Endothelial cell of umbilical vein (primary cell): ENCODE measurements around the gene PHF2. TPM values are rescaled to one million over a fixed set of nuclear protein-coding genes. Genes with fewer than 3 reads are reported as not detected.

Experiments
- BruUV-seq: library from RNA; stranded (reverse); fragments of 400-500 nt; replicated peaks from 2 replicates; lab custom pipeline; 2021; lab: Mats Ljungman, UMichigan
- CTCF ChIA-PET: fragments of 300-600, 350-600 bp; sonication (Branson Sonifier 250); formaldehyde crosslinking; loops from one replicate; lab custom pipeline; 2021; ENCODE audit warnings: antibody characterized with exemption, inconsistent platforms; lab: Charles Lee
- POLR2A ChIA-PET: fragments of 300-600, 350-600 bp; sonication (Branson Sonifier 250); formaldehyde crosslinking; loops from one replicate; lab custom pipeline; 2021; ENCODE audit warnings: antibody characterized with exemption, inconsistent platforms; lab: Charles Lee
- DNase-seq: peaks from one replicate; pipeline ENCODE4 v3.0.0-alpha.2; 2011; ENCODE audit warnings: low read depth, low spot score
- FAIRE-seq: peaks from 2 replicates; lab custom pipeline; 2011; peaks lifted over from hg19 to GRCh38; lab: Jason Lieb, UNC
- H2AFZ ChIP-seq: 2 replicates; pipeline ENCODE4 v1.6.0; 2012; ENCODE audit warnings: low read depth, low read length, control low read depth, inconsistent platforms
- H3K27ac ChIP-seq: 2 replicates; pipeline ENCODE4 v1.5.1; 2011; ENCODE audit warnings: low read depth, mild to moderate bottlenecking, control low read depth, low read length, moderate library complexity; ENCODE audit not compliant: insufficient read depth
- H3K27me3 ChIP-seq, 2 experiments: 2 replicates each; pipeline versions ENCODE4 v1.6.0 to v1.6.1; 2011; ENCODE audit warnings: low read length in 2 of 2, mixed read lengths in 1 of 2; ENCODE audit not compliant: control insufficient read depth in 2 of 2, insufficient read depth in 2 of 2
- H3K36me3 ChIP-seq, 2 experiments: 2 replicates in 1 of 2; 3 replicates in 1 of 2; pipeline ENCODE4 v1.5.1; 2011; ENCODE audit warnings: low read length in 2 of 2, mild to moderate bottlenecking in 1 of 2, moderate library complexity in 1 of 2; ENCODE audit not compliant: control insufficient read depth in 2 of 2, insufficient read depth in 2 of 2; ENCODE audit errors: extremely low read depth in 1 of 2
- H3K4me1 ChIP-seq: 3 replicates; pipeline ENCODE4 v1.5.1; 2011; ENCODE audit warnings: mild to moderate bottlenecking, low read length; ENCODE audit not compliant: control insufficient read depth, insufficient read depth; ENCODE audit errors: extremely low read depth
- H3K4me2 ChIP-seq: 2 replicates; pipeline ENCODE4 v1.6.1; 2011; ENCODE audit warnings: low read length, control low read depth, mixed read lengths; ENCODE audit not compliant: insufficient read depth
- H3K4me3 ChIP-seq, 3 experiments: fragments of 200-600 bp in 1 of 3; sonication (generic), shearing (Covaris generic) in 1 of 3; replicated peaks in 1 of 3; 2 replicates each; pipeline ENCODE4 v1.5.1; 2011 to 2016; ENCODE audit warnings: control low read depth in 3 of 3, low read length in 3 of 3, mild to moderate bottlenecking in 2 of 3, inconsistent platforms in 1 of 3, low read depth in 1 of 3, moderate library complexity in 1 of 3; ENCODE audit not compliant: insufficient read depth in 1 of 3
- H3K79me2 ChIP-seq: 2 replicates; pipeline ENCODE4 v1.6.0; 2012; ENCODE audit warnings: low read length, inconsistent platforms; ENCODE audit not compliant: control insufficient read depth, insufficient read depth
- H3K9ac ChIP-seq: replicated peaks from 2 replicates; pipeline ENCODE3; 2011; ENCODE audit warnings: low read length, control low read depth; ENCODE audit not compliant: insufficient read depth; ENCODE audit errors: extremely low read depth
- H3K9me1 ChIP-seq: replicated peaks from 3 replicates; pipeline ENCODE4 v1.6.0; 2011; ENCODE audit warnings: mild to moderate bottlenecking, low read length; ENCODE audit not compliant: control insufficient read depth, insufficient read depth; ENCODE audit errors: extremely low read depth
- H3K9me3 ChIP-seq: replicated peaks from 2 replicates; pipeline ENCODE4 v1.5.1; 2012; ENCODE audit warnings: low read length, inconsistent platforms; ENCODE audit not compliant: control insufficient read depth, insufficient read depth
- H4K20me1 ChIP-seq: replicated peaks from 2 replicates; pipeline ENCODE3; 2011; ENCODE audit warnings: mild to moderate bottlenecking, low read length; ENCODE audit not compliant: control insufficient read depth, insufficient read depth; ENCODE audit errors: extremely low read depth
- CTCF ChIP-seq, 2 donors: IDR thresholded peaks; 1 replicate in 1 of 2; 2 replicates in 1 of 2; pipeline ENCODE4 v1.5.1; 2011; ENCODE audit warnings: low read length in 2 of 2, mild to moderate bottlenecking in 2 of 2, moderate library complexity in 2 of 2, control low read depth in 1 of 2, inconsistent platforms in 1 of 2, low read depth in 1 of 2; ENCODE audit not compliant: insufficient read depth in 1 of 2; ENCODE audit errors: extremely low read depth in 1 of 2
- FOS ChIP-seq: IDR thresholded peaks from 2 replicates; pipeline ENCODE4 v1.6.1; 2011; ENCODE audit warnings: mild to moderate bottlenecking, low read length, moderate library complexity, borderline replicate concordance; ENCODE audit not compliant: insufficient read depth
- GATA2 ChIP-seq: IDR thresholded peaks from 2 replicates; pipeline ENCODE4 v1.7.0; 2011; ENCODE audit warnings: low read depth, mild to moderate bottlenecking, moderate library complexity, mixed read lengths, low read length; ENCODE audit not compliant: insufficient read length, insufficient read depth
- dilution Hi-C: fragments of 300-500 bp; cut with MboI; formaldehyde crosslinking; loops from one replicate; pipeline ENCODE4 v1.15.0; 2019; ENCODE audit warnings: low sequenced_read_pairs; ENCODE audit not compliant: extremely low pct_ligation_motif_present
- intact Hi-C: fragments of 100-400 bp; cut with micrococcal nuclease; formaldehyde crosslinking; loops from one replicate; pipeline ENCODE4 v1.10.0; 2022
- polyA plus RNA-seq, 4 experiments: library from polyadenylated mRNA; depleted of rRNA in 3 of 4; stranded (reverse) in 3 of 4; unstranded in 1 of 4; fragments of >200 nt; gene quantifications; 2 replicates each; pipeline versions ENCODE4 v1.2.1 to v1.2.3, GENCODE V29; 2011 to 2012; ENCODE audit warnings: missing spikeins in 1 of 4
- total RNA-seq: library from RNA; stranded (reverse); gene quantifications from 2 replicates; pipeline ENCODE4 v1.2.3, GENCODE V29; 2021

PHF2 gene
- total and polyA plus RNA-seq, 2 donors (not counting 3 experiments of a cell fraction or from before 2014, with no cell fraction given): 9.8 to 22.5 TPM

- no peaks in the 10 kb centered on the region for H4K20me1 ChIP-seq
- H2AFZ ChIP-seq: no peak overlapping the region
- H3K9ac ChIP-seq: no peak overlapping the region
- ChIA-PET CTCF (interaction anchor here (0.9 to 1.0 kb wide), 2 partner anchors 24 kb away, joined by 3 to 4 read pairs; no protein-coding TSS in a partner anchor), POLR2A (no interaction called here)
- intact Hi-C loops: no loop called here
- no peak for DNase-seq
- no peak overlapping the region for H3K4me3 ChIP-seq
- dilution Hi-C loops: no loop called here
- peaks cover 15% of the 10 kb centered on the region for H3K79me2 ChIP-seq
- no peaks in the 10 kb centered on the region for H3K36me3 ChIP-seq
- no peaks in the 10 kb centered on the region for H3K27me3 ChIP-seq
- no peak overlapping the region for H3K4me2 ChIP-seq
- H3K9me3 ChIP-seq: no peaks in the 10 kb centered on the region
- TF ChIP-seq CTCF (IDR thresholded peaks at IDR 0.05; ENCODE audit: extremely low read depth in 1 of 2, insufficient read depth in 1 of 2, low read depth in 1 of 2, low read length in 2 of 2): no peak
- H3K9me1 ChIP-seq: no peaks in the 10 kb centered on the region
- H3K27ac ChIP-seq: no peak overlapping the region
- FAIRE-seq: no peak
- no peaks in the 10 kb centered on the region for H3K4me1 ChIP-seq
- BruUV-seq: no TSS peak
Measured at GRCh38 chr9:93590609-93591234, 14.3 kb downstream of the PHF2 start.

GRCh38 chr9:93591301-93592007 is 15.1 kb downstream of the PHF2 start:
- no peaks in the 10 kb centered on the region for H3K4me1 ChIP-seq
- no TSS peak for BruUV-seq
- no peak overlapping the region for H3K27ac ChIP-seq
- H4K20me1 ChIP-seq: no peaks in the 10 kb centered on the region
- no peak overlapping the region for H2AFZ ChIP-seq
- H3K9me1 ChIP-seq: no peaks in the 10 kb centered on the region
- no peak overlapping the region for H3K9ac ChIP-seq
- H3K4me3 ChIP-seq: no peak overlapping the region
- ChIA-PET POLR2A (no interaction called here), CTCF (interaction anchor here (0.9 kb wide), 1 partner anchor 25 kb away, joined by 4 read pairs; no protein-coding TSS in a partner anchor)
- TF ChIP-seq FOS (no peak), GATA2 (no peak), CTCF (IDR thresholded peaks at IDR 0.05; ENCODE audit: extremely low read depth in 1 of 2, insufficient read depth in 1 of 2, low read depth in 1 of 2, low read length in 2 of 2) (no peak)
- no peak overlapping the region for H3K4me2 ChIP-seq
- dilution Hi-C loops (no loop called here), intact Hi-C loops (no loop called here)
- H3K79me2 ChIP-seq: peaks cover 11% of the 10 kb centered on the region
- H3K9me3 ChIP-seq: no peaks in the 10 kb centered on the region
- FAIRE-seq (no peak), DNase-seq (no peak)
- no peaks in the 10 kb centered on the region for H3K27me3 ChIP-seq
- no peaks in the 10 kb centered on the region for H3K36me3 ChIP-seq
